GM08714 (cell line): ENCODE results near the gene OTOR.

Source experiments
- H3K4me3 ChIP-seq: fragments of 200-500 bp; sonication (Bioruptor generic); 2 replicates; pipeline ENCODE4 v1.5.1; 2014; ENCODE audit warnings: mild to moderate bottlenecking, low read length, inconsistent platforms
- ZNF274 ChIP-seq: IDR thresholded peaks from 2 replicates; pipeline ENCODE4 v1.6.1; 2012; ENCODE audit warnings: mild to moderate bottlenecking, low read depth, low read length

Gene OTOR

DNA sequence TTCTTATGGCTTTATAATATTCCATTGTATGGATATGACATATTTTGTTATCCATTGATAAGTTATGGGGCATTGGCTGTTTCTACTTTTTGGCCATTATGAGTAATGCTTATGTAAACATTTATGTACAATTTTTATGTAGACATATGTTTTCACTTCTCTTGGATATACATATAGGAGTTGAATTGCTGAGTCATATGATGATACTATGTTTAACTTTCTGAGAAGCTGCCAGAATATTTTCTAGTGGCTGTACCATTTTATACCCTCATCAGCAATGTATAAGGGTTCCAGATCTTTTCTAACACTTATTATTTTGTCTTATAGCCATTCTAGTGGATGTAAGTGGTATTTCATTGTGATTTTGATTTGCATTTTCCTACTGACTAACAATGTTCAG lies 23.1 kb downstream of the OTOR start:
- no peak for TF ChIP-seq ZNF274
- H3K4me3 ChIP-seq = no peak overlapping the region

DNA sequence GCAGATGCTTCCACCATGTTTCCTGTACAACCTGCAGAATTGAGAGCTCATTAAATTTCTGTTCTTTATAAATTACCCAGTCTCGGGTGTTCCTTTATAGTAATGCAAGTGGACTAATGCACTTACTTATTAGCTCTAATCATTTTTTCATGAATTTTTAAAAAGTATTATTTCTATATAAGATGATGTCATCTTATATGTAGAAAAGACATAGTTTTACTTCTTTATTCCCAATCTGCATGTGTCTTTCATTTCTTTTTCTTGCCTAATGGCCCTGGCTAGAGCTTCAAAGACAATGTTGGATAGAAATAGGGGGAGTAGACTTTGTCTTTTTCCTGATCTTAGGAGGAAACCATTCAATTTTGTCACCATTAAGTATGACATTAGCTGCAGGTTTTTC lies 27.8 kb downstream of the OTOR start:
- TF ChIP-seq ZNF274 = no peak
- no peak overlapping the region for H3K4me3 ChIP-seq

GRCh38 chr20:16777126-16777525 lies 29.0 kb downstream of the OTOR start:
- H3K4me3 ChIP-seq = no peak overlapping the region
- TF ChIP-seq ZNF274 = no peak

GRCh38 chr20:16778159-16778558 lies 30.0 kb downstream of the OTOR start:
- no peak for TF ChIP-seq ZNF274
- no peak overlapping the region for H3K4me3 ChIP-seq

DNA sequence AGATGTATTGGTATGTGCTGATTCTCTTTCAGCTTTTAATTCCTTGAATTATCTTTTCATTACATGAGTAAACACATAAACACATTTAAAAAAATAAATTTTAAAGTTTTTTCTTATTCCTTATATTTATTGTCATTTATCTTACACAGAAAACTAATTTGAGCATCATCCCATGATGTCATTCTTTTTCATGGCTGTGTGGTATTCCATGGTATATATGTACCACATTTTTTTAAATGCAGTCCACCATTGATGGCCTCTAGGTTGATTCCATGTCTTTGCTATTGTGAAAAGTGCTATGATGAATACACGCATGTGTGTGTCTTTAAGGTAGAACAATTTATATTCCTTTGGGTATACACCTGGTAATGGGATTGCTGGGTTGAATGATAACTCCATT lies 33.3 kb downstream of the OTOR start:
- TF ChIP-seq ZNF274 = no peak
- no peak overlapping the region for H3K4me3 ChIP-seq

DNA sequence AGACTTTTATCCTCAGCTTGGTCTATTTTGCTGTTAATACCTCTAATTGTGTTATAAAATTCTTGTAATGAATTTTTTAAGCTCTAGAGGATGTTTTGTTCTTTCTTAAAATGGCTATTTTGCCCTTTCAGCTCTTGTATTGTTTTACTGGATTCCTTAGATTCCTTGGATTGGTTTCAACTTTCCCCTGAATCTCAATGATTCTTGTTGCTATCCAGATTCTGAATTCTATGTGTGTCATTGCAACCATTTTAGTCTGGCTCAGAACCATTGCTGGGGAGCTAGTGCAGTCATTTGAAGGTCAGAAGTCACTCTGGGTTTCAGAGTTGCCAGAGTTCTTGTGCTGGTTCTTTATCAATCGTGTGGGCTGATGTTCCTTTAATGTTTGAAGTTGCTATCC lies 37.1 kb downstream of the OTOR start:
- no peak overlapping the region for H3K4me3 ChIP-seq
- no peak for TF ChIP-seq ZNF274
